OCI-LY3 (cell line): ENCODE data around the gene TCIRG1.

Experiments
- H2AFZ ChIP-seq: fragments of 200-600, 300-600 bp; shearing (Covaris generic); 2 replicates; pipeline ENCODE4 v1.6.0; 2014; ENCODE audit warnings: antibody characterized with exemption, low read depth, low read length
- H3K27ac ChIP-seq: fragments of 200-600, 300-600 bp; sonication (generic); 2 replicates; pipeline ENCODE4 v1.5.1; 2014; ENCODE audit warnings: mild to moderate bottlenecking, low read length, moderate library complexity, mixed read lengths
- H3K27me3 ChIP-seq: fragments of 200-600, 300-600 bp; sonication (generic); 2 replicates; pipeline ENCODE4 v1.6.1; 2014; ENCODE audit warnings: low read depth, low read length, mixed read lengths
- H3K36me3 ChIP-seq: fragments of 200-600, 300-600 bp; sonication (generic); replicated peaks from 2 replicates; pipeline ENCODE3; 2014; ENCODE audit warnings: low read depth, low read length, mixed read lengths
- H3K4me1 ChIP-seq: fragments of 300-600, 200-600 bp; sonication (generic); 2 replicates; pipeline ENCODE4 v1.6.1; 2014; ENCODE audit warnings: low read length, mixed read lengths
- H3K4me2 ChIP-seq: fragments of 200-600, 300-600 bp; sonication (generic); 2 replicates; pipeline ENCODE4 v1.6.1; 2014; ENCODE audit warnings: low read length, mixed read lengths
- H3K4me3 ChIP-seq: fragments of 300-600, 200-600 bp; sonication (generic); 2 replicates; pipeline ENCODE4 v1.5.1; 2014; ENCODE audit warnings: antibody characterized with exemption, mild to moderate bottlenecking, low read length, moderate library complexity
- H3K79me2 ChIP-seq: fragments of 300-600, 200-600 bp; shearing (Covaris generic); 2 replicates; pipeline ENCODE4 v1.6.1; 2014; ENCODE audit warnings: mild to moderate bottlenecking, low read length, mixed read lengths
- H3K9ac ChIP-seq: fragments of 300-600, 200-600 bp; shearing (Covaris generic); 2 replicates; pipeline ENCODE4 v1.6.0; 2014; ENCODE audit warnings: mild to moderate bottlenecking, low read length, moderate library complexity
- H3K9me3 ChIP-seq: fragments of 200-600, 300-600 bp; shearing (Covaris generic); 2 replicates; pipeline ENCODE4 v1.6.1; 2014; ENCODE audit warnings: low read length, mixed read lengths; ENCODE audit not compliant: insufficient read depth
- H4K20me1 ChIP-seq: fragments of 200-600, 300-600 bp; sonication (generic); 2 replicates; pipeline ENCODE4 v1.6.1; 2016; ENCODE audit warnings: low read length, mixed read lengths; ENCODE audit not compliant: insufficient read depth
- EZH2phosphoT487 ChIP-seq: fragments of 200-600 bp; shearing (Covaris generic); IDR thresholded peaks from 2 replicates; pipeline ENCODE4 v1.6.1; 2018; ENCODE audit warnings: antibody characterized with exemption, mixed run types, low read depth
- TF ChIP-seq, protein P1 (sequence below): fragments of 200-600, 300-600 bp; sonication (generic); IDR thresholded peaks from 2 replicates; pipeline ENCODE4 v1.5.1; 2014; ENCODE audit warnings: antibody characterized with exemption, low read length, low read depth

TCIRG1 gene

DNA sequence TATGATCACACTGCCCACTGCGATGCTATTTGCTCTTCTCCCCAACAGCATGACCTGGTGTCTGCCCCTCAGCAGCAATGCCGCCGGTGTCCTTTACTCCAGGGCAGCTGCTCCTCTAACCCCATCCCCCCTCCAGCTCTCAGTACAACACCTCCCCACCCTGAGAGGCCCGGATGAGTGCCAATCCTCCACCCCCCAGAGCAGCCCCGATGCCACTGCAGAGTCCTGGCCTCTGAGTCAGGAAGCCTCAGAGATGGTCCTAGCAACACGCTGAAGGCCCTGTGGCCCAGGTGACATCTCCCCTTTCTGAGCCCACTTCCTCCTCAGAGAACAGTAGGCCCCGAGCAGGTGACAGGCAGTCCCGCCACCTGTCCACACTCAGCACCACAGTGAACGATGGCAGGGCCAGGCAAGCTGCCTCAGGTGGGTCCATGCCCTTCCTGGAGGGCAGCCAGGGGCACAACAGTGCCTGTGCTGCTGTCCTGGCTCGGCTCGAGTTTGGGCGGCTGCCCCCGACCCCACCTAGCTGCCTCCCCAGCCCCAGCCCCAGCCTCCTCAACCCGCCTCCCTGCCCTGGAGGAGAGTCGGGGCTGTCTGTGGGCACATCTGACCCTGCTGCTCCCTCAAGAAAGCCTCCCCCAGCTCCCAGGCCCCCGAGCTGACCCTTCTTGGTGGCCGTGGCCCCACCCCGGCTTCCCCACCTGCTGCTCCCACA, 12.3 kb upstream of the TCIRG1 start:
- Histone ChIP-seq H3K4me3 (no peak overlapping the region), H3K9ac (no peak overlapping the region), H3K4me2 (no peak overlapping the region), H3K36me3 (peaks cover 5% of the 10 kb centered on the region), H3K27ac (no peak overlapping the region), H3K4me1 (peaks cover 10% of the 10 kb centered on the region), H3K79me2 (peaks cover 14% of the 10 kb centered on the region), H2AFZ (no peak overlapping the region), H3K27me3 (no peaks in the 10 kb centered on the region), H4K20me1 (no peaks in the 10 kb centered on the region), H3K9me3 (no peaks in the 10 kb centered on the region)
- no peak for TF ChIP-seq EZH2phosphoT487
- TF ChIP-seq, protein P1, sequence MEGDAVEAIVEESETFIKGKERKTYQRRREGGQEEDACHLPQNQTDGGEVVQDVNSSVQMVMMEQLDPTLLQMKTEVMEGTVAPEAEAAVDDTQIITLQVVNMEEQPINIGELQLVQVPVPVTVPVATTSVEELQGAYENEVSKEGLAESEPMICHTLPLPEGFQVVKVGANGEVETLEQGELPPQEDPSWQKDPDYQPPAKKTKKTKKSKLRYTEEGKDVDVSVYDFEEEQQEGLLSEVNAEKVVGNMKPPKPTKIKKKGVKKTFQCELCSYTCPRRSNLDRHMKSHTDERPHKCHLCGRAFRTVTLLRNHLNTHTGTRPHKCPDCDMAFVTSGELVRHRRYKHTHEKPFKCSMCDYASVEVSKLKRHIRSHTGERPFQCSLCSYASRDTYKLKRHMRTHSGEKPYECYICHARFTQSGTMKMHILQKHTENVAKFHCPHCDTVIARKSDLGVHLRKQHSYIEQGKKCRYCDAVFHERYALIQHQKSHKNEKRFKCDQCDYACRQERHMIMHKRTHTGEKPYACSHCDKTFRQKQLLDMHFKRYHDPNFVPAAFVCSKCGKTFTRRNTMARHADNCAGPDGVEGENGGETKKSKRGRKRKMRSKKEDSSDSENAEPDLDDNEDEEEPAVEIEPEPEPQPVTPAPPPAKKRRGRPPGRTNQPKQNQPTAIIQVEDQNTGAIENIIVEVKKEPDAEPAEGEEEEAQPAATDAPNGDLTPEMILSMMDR = no peak

GRCh38 chr11:68027667-68028066, 11.2 kb upstream of the TCIRG1 start:
- Histone ChIP-seq H3K4me1 (peaks cover 16% of the 10 kb centered on the region), H3K4me3 (no peak overlapping the region)

DNA sequence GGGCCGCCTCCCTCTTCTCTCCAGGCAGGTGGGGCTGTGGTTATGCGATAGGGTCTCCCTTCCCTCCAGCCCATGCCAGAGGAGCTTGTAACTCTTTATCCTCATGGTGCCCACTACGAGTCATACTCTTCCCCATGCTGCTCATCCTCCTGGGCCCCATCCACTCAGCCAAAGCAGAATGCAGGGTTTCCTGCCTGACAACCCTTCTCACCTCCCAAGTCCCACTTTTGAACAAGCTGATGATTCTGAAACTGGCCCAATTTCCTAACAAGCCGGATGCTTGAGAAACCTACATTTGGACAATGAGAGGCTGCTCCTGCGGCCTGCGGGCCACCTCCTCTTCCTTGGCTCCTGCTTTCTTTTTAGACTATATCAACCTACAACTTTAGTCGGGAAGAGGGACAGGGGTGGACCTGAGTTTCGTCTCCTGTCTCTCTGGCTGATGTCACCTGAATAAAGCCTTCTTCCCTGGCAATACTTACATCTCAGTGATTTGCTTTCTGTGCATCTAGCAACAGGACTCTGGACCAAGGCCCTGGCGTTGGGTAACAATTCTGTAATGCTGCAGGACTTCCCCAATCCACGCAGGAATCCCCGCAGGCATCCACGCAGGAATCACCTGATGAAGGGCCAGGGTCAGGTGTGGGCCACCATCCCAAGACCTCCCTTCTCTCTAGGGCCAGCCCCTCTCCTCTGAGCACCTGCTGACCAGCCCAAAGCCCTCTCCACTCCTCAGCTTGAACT, 9.9 kb upstream of the TCIRG1 start:
- peaks cover 16% of the 10 kb centered on the region for H3K4me1 ChIP-seq
- H3K4me3 ChIP-seq = peak overlapping the region; percentile 92
- H3K79me2 ChIP-seq = peaks cover 27% of the 10 kb centered on the region
- no peaks in the 10 kb centered on the region for H3K27me3 ChIP-seq
- no peak for TF ChIP-seq EZH2phosphoT487
- TF ChIP-seq, protein P1 = no peak
- no peak overlapping the region for H3K27ac ChIP-seq
- H4K20me1 ChIP-seq = no peaks in the 10 kb centered on the region
- H3K9me3 ChIP-seq = no peaks in the 10 kb centered on the region
- H3K9ac ChIP-seq = no peak overlapping the region
- H3K36me3 ChIP-seq = peaks cover 13% of the 10 kb centered on the region
- peak overlapping the region; percentile 57 for H3K4me2 ChIP-seq
- no peak overlapping the region for H2AFZ ChIP-seq

More at GRCh38 chr11:68027667-68028066, 11.2 kb upstream of the TCIRG1 start:
- H3K4me2 ChIP-seq = no peak overlapping the region
- H3K9ac ChIP-seq = no peak overlapping the region
- peaks cover 5% of the 10 kb centered on the region for H3K36me3 ChIP-seq
- no peaks in the 10 kb centered on the region for H3K9me3 ChIP-seq
- no peaks in the 10 kb centered on the region for H3K27me3 ChIP-seq
- peaks cover 25% of the 10 kb centered on the region for H3K79me2 ChIP-seq
- TF ChIP-seq EZH2phosphoT487 = no peak
- TF ChIP-seq, protein P1 = no peak
- no peak overlapping the region for H3K27ac ChIP-seq
- H4K20me1 ChIP-seq = no peaks in the 10 kb centered on the region
- H2AFZ ChIP-seq = no peak overlapping the region

DNA sequence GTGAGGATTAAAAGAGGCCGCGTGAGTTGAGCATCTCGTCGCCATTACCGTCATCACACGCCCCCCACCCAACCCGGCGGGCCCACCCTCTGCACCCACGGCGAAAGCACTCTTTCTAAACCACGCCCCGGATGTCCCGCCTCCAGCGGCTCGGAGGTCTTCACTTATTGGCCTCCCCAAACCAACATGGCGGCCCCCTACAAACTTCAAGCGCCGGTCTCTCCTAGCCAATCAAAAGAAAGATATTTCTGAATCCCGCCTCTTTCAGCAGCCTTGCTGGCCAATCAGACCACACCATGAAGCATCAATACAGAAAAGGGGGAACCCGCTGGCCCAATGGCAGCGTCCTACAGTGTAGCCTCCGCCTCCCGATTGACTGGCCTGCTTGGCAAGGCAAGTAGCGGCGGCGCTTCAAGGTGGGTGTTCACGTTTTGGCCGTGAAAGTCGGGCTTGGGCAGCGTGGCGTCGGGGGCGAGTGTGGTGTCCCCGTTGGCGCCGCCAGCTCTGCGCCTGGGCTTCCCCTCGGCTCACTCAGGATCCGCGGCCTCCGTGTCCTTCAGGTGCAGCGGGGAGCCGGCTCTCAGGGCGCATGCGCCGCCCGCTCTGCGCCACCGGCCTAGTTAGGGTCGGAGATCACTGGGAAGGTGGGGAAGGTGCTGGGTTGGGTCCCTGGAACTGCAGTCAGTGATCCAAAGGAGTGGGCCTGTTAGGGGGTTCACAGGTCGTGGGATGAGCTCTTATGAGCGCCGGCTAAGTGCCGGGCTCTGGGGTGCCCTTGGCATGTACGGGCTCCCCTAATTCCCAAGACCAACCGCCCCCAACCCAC, 8.3 kb upstream of the TCIRG1 start, which contains the start of gene NDUFS8:
TSS of gene NDUFS8 (plus strand) at position 364 of the 826 bp plus-strand sequence. CDS start 1,471 bp downstream, outside the sequence.
- peaks cover 27% of the 10 kb centered on the region for H3K79me2 ChIP-seq
- TF ChIP-seq, protein P1 = no peak
- TF ChIP-seq EZH2phosphoT487 = no peak
- peak within 1 kb of the TSS; percentile 87 for H3K4me2 ChIP-seq
- no peaks in the 10 kb centered on the region for H3K9me3 ChIP-seq
- peaks cover 16% of the 10 kb centered on the region for H3K4me1 ChIP-seq
- peak within 1 kb of the TSS; percentile 45 for H3K27ac ChIP-seq
- peak within 1 kb of the TSS; percentile 95 for H3K9ac ChIP-seq
- H3K27me3 ChIP-seq = no peaks in the 10 kb centered on the region
- H4K20me1 ChIP-seq = no peaks in the 10 kb centered on the region
- peak within 1 kb of the TSS; percentile 92 for H3K4me3 ChIP-seq
- peaks cover 11% of the 10 kb centered on the region for H3K36me3 ChIP-seq
- H2AFZ ChIP-seq = peak within 1 kb of the TSS; percentile 58; the same call in 1 of the 2 replicates
